ENCODE data around the gene MED22. TPM values are rescaled to one million over a fixed set of nuclear protein-coding genes. Genes with fewer than 3 reads are reported as not detected.

MED22 gene
- total and polyA plus RNA-seq, 3 donors from 2014 or later, result 20.2 to 29.3 (median 25.9) TPM

DNA sequence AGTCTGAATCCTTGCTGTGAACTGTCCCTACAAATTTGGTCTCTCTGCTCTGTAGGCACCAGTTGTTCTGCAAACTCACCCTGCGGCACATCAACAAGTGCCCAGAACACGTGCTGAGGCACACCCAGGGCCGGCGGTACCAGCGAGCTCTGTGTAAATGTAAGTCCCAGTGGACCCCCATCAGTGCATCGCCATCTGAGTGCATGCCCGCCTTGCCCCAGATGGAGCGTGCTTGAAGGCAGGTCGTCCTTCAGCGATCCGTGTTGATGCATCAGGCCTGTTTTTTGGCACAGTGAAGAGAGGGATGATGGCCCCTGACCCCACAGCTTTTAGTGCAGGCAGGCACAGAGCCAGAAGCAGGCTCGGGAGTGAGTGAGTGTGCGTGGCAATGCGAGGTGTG is 9.7 kb upstream of the MED22 start:
- no peak overlapping the region for H3K27ac ChIP-seq
- no peaks in the 10 kb centered on the region for H3K36me3 ChIP-seq (ENCODE audit: low read depth, missing control alignments)
- 75 to 77% methylated on average over 4 to 14 of the region's 14 CpGs for WGBS, 2 donors
- DNase-seq, result no peak
- peaks cover 20% of the 10 kb centered on the region for H3K4me1 ChIP-seq
- H3K4me3 ChIP-seq, result no peak overlapping the region
- TF ChIP-seq, protein P1, sequence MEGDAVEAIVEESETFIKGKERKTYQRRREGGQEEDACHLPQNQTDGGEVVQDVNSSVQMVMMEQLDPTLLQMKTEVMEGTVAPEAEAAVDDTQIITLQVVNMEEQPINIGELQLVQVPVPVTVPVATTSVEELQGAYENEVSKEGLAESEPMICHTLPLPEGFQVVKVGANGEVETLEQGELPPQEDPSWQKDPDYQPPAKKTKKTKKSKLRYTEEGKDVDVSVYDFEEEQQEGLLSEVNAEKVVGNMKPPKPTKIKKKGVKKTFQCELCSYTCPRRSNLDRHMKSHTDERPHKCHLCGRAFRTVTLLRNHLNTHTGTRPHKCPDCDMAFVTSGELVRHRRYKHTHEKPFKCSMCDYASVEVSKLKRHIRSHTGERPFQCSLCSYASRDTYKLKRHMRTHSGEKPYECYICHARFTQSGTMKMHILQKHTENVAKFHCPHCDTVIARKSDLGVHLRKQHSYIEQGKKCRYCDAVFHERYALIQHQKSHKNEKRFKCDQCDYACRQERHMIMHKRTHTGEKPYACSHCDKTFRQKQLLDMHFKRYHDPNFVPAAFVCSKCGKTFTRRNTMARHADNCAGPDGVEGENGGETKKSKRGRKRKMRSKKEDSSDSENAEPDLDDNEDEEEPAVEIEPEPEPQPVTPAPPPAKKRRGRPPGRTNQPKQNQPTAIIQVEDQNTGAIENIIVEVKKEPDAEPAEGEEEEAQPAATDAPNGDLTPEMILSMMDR (IDR thresholded peaks at IDR 0.05), result no peak
- no peak for TF ChIP-seq POLR2A (IDR thresholded peaks at IDR 0.05)
- H3K27me3 ChIP-seq, result no peaks in the 10 kb centered on the region
- no peaks in the 10 kb centered on the region for H3K9me3 ChIP-seq
- intact Hi-C loops (cut with DNase I; ENCODE audit: low total_unique reads), result no loop called here

DNA sequence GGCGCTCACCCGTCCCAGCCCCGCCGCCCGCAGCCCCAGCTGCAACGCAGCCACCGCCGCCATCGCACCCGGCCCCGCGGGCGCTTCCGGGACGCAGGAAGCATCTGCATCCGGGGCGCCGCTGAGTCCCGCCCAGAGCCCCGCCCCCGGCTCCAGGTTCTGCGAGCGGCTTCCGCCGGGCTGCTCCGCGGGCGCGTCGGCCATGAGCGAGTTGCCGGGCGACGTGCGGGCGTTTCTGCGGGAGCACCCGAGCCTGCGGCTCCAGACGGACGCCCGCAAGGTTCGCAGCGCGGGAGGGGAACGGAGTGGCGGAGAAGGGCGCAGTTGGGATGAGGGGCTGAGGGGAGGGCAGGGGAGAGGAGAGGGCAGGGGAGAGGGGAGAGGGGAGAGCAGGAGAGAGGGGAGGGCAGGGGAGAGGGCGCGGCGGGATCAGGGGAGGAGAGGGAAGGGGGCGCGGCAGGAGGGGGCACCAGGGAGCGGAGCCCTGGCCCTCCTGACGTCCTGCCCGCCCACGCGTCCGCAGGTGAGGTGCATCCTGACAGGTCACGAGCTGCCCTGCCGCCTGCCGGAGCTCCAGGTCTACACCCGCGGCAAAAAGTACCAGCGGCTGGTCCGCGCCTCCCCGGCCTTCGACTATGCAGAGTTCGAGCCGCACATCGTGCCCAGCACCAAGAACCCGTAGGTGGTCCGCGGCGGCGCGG is 8.6 kb upstream of the MED22 start, which contains the start of the genes SURF1 and SURF2:
SURF1 (minus strand) TSS at position 97 of the 701 bp plus-strand sequence; CDS start at position 63, 34 bp downstream.
SURF2 (plus strand) TSS at position 160 of the 701 bp plus-strand sequence; CDS start at position 203, 43 bp downstream.
- no peak for TF ChIP-seq POLR2A (IDR thresholded peaks at IDR 0.05)
- TF ChIP-seq, protein P1 (IDR thresholded peaks at IDR 0.05), result no peak
- intact Hi-C loops (cut with DNase I; ENCODE audit: low total_unique reads), result no loop called here
- DNase-seq, result peak; percentile 93
- WGBS, 2 donors, result 1% methylated on average over 25 to 67 of the region's 78 CpGs
- Histone ChIP-seq H3K9me3 (no peaks in the 10 kb centered on the region), H3K4me3 (peak within 1 kb of the TSS; percentile 81 to 83), H3K27me3 (no peaks in the 10 kb centered on the region), H3K36me3 (ENCODE audit: low read depth, missing control alignments) (no peaks in the 10 kb centered on the region), H3K4me1 (peaks cover 20% of the 10 kb centered on the region), H3K27ac (peak within 1 kb of the TSS; percentile 13 to 45)

DNA sequence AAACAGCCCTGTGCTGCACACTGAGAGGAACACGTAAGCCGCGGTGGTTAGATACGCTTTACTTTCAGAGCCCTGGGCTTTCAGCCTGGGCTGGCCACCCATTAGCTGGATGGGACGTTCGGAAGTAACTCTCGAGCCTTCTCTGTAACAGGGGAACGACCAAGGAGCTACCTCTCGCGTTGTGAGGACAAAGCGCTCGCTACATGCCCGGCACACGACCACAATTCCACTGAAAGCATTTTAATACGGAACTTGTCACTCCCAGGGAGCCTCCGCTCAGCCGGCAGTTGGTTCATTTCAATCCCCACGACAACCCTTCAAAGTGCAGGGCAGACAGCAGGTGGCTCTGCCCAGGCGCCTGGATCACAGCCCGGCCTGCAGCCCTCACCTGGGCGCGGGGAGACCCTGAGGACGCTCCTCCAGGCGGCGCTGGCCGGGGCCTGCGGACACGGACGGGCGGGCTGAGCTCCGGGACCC is 8.0 kb upstream of the MED22 start:
- no peak for TF ChIP-seq POLR2A (IDR thresholded peaks at IDR 0.05)
- TF ChIP-seq, protein P1 (IDR thresholded peaks at IDR 0.05), result no peak
- WGBS, 2 donors, result 0% methylated on average over 16 to 25 of the region's 31 CpGs
- H3K4me1 ChIP-seq, result peaks cover 20% of the 10 kb centered on the region
- H3K27ac ChIP-seq, result peak overlapping the region in 1 of 2 donors; percentile 45
- no peaks in the 10 kb centered on the region for H3K9me3 ChIP-seq
- no peak for DNase-seq
- no peaks in the 10 kb centered on the region for H3K27me3 ChIP-seq
- intact Hi-C loops (cut with DNase I; ENCODE audit: low total_unique reads), result no loop called here
- H3K36me3 ChIP-seq (ENCODE audit: low read depth, missing control alignments), result no peaks in the 10 kb centered on the region
- H3K4me3 ChIP-seq, result peak overlapping the region; percentile 81 to 83

DNA sequence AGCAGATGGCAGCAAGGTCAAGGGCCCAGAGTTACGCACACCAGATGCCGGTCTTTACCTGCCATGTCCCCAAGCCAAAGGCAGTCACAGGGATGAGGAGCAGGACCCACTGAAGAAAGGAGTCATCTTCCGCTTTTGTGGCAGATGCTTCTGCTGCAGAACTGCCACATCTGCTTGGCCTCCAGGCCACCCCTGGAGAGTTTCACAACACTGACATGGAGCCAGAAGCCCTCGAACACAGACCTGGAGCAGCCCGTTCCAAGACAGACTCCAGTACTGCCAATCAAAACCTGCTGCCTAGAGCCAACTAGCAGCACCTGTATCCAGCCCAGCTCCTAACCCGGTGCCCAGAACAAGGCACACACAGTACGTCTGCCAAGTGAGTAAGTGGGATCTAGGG is 6.8 kb upstream of the MED22 start:
- Histone ChIP-seq H3K4me1 (peaks cover 21% of the 10 kb centered on the region), H3K36me3 (ENCODE audit: low read depth, missing control alignments) (no peaks in the 10 kb centered on the region), H3K27me3 (no peaks in the 10 kb centered on the region), H3K27ac (no peak overlapping the region), H3K9me3 (no peaks in the 10 kb centered on the region), H3K4me3 (no peak overlapping the region)
- TF ChIP-seq POLR2A (IDR thresholded peaks at IDR 0.05), result no peak
- TF ChIP-seq, protein P1 (IDR thresholded peaks at IDR 0.05), result no peak
- no peak for DNase-seq
- WGBS, 2 donors, result 78 to 80% methylated on average over 5 to 7 of the region's 7 CpGs
- intact Hi-C loops (cut with DNase I; ENCODE audit: low total_unique reads), result no loop called here
